Neural cell (in vitro differentiated cells): ENCODE results near the gene ATP6V1G3. TPM values are rescaled to one million over a fixed set of nuclear protein-coding genes. Genes with fewer than 3 reads are reported as not detected.

Experiments
- H2AFZ ChIP-seq: fragments of 200-600, 300-800 bp; sonication (generic), shearing (Covaris generic); 2 replicates; pipeline ENCODE4 v1.6.0; 2014; ENCODE audit warnings: low read depth, mild to moderate bottlenecking, antibody characterized with exemption, low read length, moderate library complexity
- H3F3A ChIP-seq: fragments of 200-600 bp; shearing (Covaris generic); 2 replicates; pipeline ENCODE4 v1.6.1; 2016; ENCODE audit warnings: mild to moderate bottlenecking, moderate library complexity, mixed read lengths, antibody characterized with exemption, low read length; ENCODE audit not compliant: insufficient read depth, poor library complexity, severe bottlenecking
- H3K27ac ChIP-seq: fragments of 200-600, 300-800 bp; sonication (generic), shearing (Covaris generic); 2 replicates; pipeline ENCODE4 v1.5.1; 2014; ENCODE audit warnings: mild to moderate bottlenecking, low read length, moderate library complexity
- H3K27me3 ChIP-seq: fragments of 300-800, 200-600 bp; sonication (generic), shearing (Covaris generic); 2 replicates; pipeline ENCODE4 v1.6.0; 2014; ENCODE audit warnings: mild to moderate bottlenecking, low read depth, low read length, moderate library complexity; ENCODE audit not compliant: insufficient read depth
- H3K36me3 ChIP-seq: fragments of 300-800, 200-600 bp; sonication (generic), shearing (Covaris generic); 2 replicates; pipeline ENCODE4 v1.5.1; 2014; ENCODE audit warnings: mild to moderate bottlenecking, antibody characterized with exemption, low read length, moderate library complexity; ENCODE audit not compliant: insufficient read depth
- H3K4me2 ChIP-seq: fragments of 300-800, 200-600 bp; sonication (generic), shearing (Covaris generic); 2 replicates; pipeline ENCODE4 v1.6.0; 2014; ENCODE audit warnings: mild to moderate bottlenecking, low read length
- H3K4me3 ChIP-seq: fragments of 300-800, 200-600 bp; sonication (generic), shearing (Covaris generic); 2 replicates; pipeline ENCODE4 v1.5.1; 2014; ENCODE audit warnings: mild to moderate bottlenecking, low read length, moderate library complexity
- H3K79me2 ChIP-seq: fragments of 200-600 bp; shearing (Covaris generic); replicated peaks from 2 replicates; pipeline ENCODE4 v1.6.0; 2014; ENCODE audit warnings: mild to moderate bottlenecking, low read length, moderate library complexity; ENCODE audit not compliant: insufficient read depth
- H3K9ac ChIP-seq: fragments of 300-800, 200-600 bp; sonication (generic), shearing (Covaris generic); 2 replicates; pipeline ENCODE4 v1.6.1; 2016; ENCODE audit warnings: mild to moderate bottlenecking, low read length, mixed read lengths
- H3K9me2 ChIP-seq: fragments of 200-600 bp; shearing (Covaris generic); 2 replicates; pipeline ENCODE4 v1.6.1; 2016; ENCODE audit warnings: mild to moderate bottlenecking, low read length, mixed read lengths; ENCODE audit not compliant: insufficient read depth
- H3K9me3 ChIP-seq: fragments of 200-600, 300-800 bp; sonication (generic), shearing (Covaris generic); 2 replicates; pipeline ENCODE4 v1.6.1; 2016; ENCODE audit warnings: mild to moderate bottlenecking, mixed run types, low read length, moderate library complexity, mixed read lengths
- H4K20me1 ChIP-seq: fragments of 200-600 bp; shearing (Covaris generic); 2 replicates; pipeline ENCODE4 v1.6.1; 2016; ENCODE audit warnings: mild to moderate bottlenecking, mixed run types; ENCODE audit not compliant: insufficient read depth
- CTCF ChIP-seq: fragments of 450-650 bp; IDR thresholded peaks from 2 replicates; pipeline ENCODE4 v1.5.1; 2014; ENCODE audit warnings: antibody characterized with exemption, mild to moderate bottlenecking, moderate library complexity; ENCODE audit not compliant: poor library complexity, severe bottlenecking
- EP300 ChIP-seq: fragments of 450-650 bp; conservative IDR thresholded peaks from 2 replicates; pipeline ENCODE4 v1.6.1; 2014; ENCODE audit warnings: antibody characterized with exemption, mild to moderate bottlenecking, moderate library complexity; ENCODE audit not compliant: poor library complexity, severe bottlenecking
- EZH2 ChIP-seq: fragments of 200-600, 300-800 bp; shearing (Covaris generic), sonication (generic); IDR thresholded peaks from 2 replicates; pipeline ENCODE4 v1.6.1; 2014; ENCODE audit warnings: antibody characterized with exemption, low read length, borderline replicate concordance, mild to moderate bottlenecking; ENCODE audit not compliant: insufficient read depth, poor library complexity, severe bottlenecking
- MXI1 ChIP-seq: fragments of 450-650 bp; conservative IDR thresholded peaks from 2 replicates; pipeline ENCODE4 v1.6.1; 2014; ENCODE audit warnings: antibody characterized with exemption, mild to moderate bottlenecking; ENCODE audit not compliant: poor library complexity, severe bottlenecking
- POLR2AphosphoS5 ChIP-seq: IDR thresholded peaks from 2 replicates; pipeline ENCODE4 v1.6.1; 2012
- RAD21 ChIP-seq: fragments of 450-650 bp; conservative IDR thresholded peaks from 2 replicates; pipeline ENCODE4 v1.6.1; 2014; ENCODE audit warnings: antibody characterized with exemption, mild to moderate bottlenecking, moderate library complexity
- REST ChIP-seq: IDR thresholded peaks from 2 replicates; pipeline ENCODE4 v1.6.1; 2012; ENCODE audit warnings: borderline replicate concordance
- SMC3 ChIP-seq: fragments of 450-650 bp; conservative IDR thresholded peaks from 2 replicates; pipeline ENCODE4 v1.6.1; 2014; ENCODE audit warnings: antibody characterized with exemption, mild to moderate bottlenecking, moderate library complexity; ENCODE audit not compliant: poor library complexity
- TAF1 ChIP-seq: IDR thresholded peaks from 2 replicates; pipeline ENCODE4 v1.6.1; 2012; ENCODE audit warnings: low read depth
- polyA plus RNA-seq: library from polyadenylated mRNA; depleted of rRNA; stranded (reverse); fragments of >200 nt; gene quantifications from 2 replicates; pipeline ENCODE4 v1.2.3, GENCODE V29; 2014

ATP6V1G3 gene
- polyA plus RNA-seq, 1 donor from 2014 or later, result not detected

- Histone ChIP-seq H4K20me1 (no peaks in the 10 kb centered on the region), H3K36me3 (no peaks in the 10 kb centered on the region), H3K9ac (no peak overlapping the region), H3K9me2 (no peaks in the 10 kb centered on the region), H3K27me3 (no peaks in the 10 kb centered on the region), H3K27ac (no peak overlapping the region), H3K4me3 (no peak overlapping the region), H3K79me2 (no peaks in the 10 kb centered on the region), H3K4me2 (no peak overlapping the region), H3K9me3 (no peaks in the 10 kb centered on the region), H3F3A (no peaks in the 10 kb centered on the region), H2AFZ (no peak overlapping the region)
- TF ChIP-seq EZH2 (no peak), TAF1 (no peak), RAD21 (no peak), MXI1 (no peak), REST (no peak), EP300 (no peak), SMC3 (no peak), CTCF (no peak), POLR2AphosphoS5 (no peak)
Measured at GRCh38 chr1:198523182-198523950, 17.1 kb downstream of the ATP6V1G3 start.

- Histone ChIP-seq H3F3A (no peaks in the 10 kb centered on the region), H3K27ac (no peak overlapping the region), H3K9me3 (no peaks in the 10 kb centered on the region), H3K36me3 (no peaks in the 10 kb centered on the region), H3K9me2 (no peaks in the 10 kb centered on the region), H4K20me1 (no peaks in the 10 kb centered on the region), H3K4me3 (no peak overlapping the region), H3K79me2 (no peaks in the 10 kb centered on the region), H3K27me3 (no peaks in the 10 kb centered on the region), H3K9ac (no peak overlapping the region), H3K4me2 (no peak overlapping the region), H2AFZ (no peak overlapping the region)
- TF ChIP-seq TAF1 (no peak), POLR2AphosphoS5 (no peak), EZH2 (no peak), CTCF (no peak), RAD21 (no peak), REST (no peak), SMC3 (no peak), EP300 (no peak), MXI1 (no peak)
Measured at GRCh38 chr1:198520524-198521254, 19.8 kb downstream of the ATP6V1G3 start.
